CD4-positive, alpha-beta T cell treated with Interleukin-10 for 1 hour (primary cell): ENCODE data around the gene MMD2.

Experiments
- DNase-seq: peaks from one replicate; pipeline ENCODE4 v3.0.0-alpha.2; 2020

Gene MMD2

DNA sequence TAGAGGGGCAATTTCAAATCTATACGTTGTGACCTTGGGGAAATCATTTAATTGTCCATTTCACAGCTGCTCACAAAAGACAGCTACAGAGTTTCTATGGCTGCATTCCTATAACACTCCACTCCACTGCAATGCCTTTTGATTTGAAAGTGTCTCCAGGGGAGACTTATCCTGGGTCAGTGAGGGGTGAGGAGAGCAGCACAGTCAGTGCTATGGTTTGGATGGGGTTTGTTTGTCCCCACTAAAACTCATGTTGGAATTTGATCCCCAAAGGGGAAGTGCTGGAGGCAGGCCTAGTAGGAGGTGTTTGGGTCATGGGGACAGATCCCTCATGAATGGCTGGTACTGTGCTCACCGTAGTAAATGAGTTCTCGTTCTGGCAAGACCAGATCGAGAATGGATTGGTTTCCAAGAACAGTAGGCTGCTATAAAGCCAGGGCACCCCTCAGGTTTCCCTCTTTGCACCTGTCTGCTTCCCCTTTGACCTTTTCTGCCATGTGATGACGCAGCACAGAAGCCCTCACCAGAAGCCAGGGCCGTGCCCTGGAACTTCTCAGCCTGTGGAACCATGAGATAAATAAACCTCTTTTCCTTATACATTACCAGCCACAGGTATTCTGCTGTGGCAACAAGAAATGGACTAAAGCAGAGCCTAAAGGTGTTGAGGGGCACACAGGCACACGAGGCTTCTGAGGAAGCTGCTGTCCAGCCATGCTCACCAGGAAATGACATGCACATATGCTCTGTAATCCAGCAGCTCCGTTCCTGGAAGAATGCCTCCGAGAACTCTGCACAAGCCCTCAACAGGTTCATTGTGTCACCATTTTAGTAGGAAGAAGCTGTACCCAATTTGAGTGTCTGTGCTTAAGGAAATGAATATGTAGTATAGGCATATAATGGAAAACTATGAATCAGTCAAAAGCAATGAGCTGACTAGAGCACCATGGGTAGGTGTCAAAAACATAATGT, 92.2 kb downstream of the MMD2 start:
- no peak for DNase-seq

DNA sequence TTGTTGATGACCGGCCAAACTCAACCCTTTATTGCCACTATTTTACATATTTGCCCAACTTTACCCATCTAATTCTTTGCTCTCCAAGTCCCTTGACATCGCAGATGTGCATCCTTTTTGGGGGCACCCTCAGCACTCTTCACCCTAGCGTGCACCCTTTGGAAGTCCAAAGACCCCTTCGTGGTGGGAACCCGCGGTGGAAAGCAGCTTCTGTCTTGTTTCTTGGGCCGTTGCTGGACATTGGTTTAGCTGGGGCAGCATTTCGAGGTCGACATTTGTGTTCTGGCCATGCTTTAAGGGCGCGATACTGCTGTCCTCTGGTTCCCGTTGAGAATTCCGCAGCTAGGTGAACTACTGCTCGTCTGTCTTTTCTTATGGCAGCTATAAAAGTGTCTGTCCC, 96.8 kb downstream of the MMD2 start:
- DNase-seq: no peak

DNA sequence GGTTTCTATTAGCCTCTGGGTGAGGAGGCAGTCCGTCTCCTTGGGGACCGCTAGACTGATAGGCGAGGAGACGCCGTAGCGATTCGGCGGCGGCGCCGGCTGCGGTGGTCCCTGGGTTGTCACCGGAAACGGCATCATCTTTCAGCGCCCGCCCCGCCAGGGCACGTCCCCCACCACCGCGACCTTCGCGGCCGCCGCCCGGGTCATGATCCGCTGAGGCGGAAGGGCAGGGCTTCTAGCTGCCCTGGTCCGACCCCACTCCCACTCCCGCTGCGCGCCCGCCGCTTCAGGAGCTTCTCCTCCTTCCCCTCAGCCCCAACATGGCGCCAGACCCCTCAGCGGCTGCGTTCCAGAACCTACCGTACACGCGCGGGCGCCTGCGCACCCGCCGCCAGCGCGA, 97.3 kb downstream of the MMD2 start, which contains the start of gene PAPOLB:
Gene PAPOLB, minus strand, starts transcription at position 358 of the 400 bp plus-strand sequence. Its CDS starts 220 bp downstream, at position 138.
- DNase-seq: no peak

DNA sequence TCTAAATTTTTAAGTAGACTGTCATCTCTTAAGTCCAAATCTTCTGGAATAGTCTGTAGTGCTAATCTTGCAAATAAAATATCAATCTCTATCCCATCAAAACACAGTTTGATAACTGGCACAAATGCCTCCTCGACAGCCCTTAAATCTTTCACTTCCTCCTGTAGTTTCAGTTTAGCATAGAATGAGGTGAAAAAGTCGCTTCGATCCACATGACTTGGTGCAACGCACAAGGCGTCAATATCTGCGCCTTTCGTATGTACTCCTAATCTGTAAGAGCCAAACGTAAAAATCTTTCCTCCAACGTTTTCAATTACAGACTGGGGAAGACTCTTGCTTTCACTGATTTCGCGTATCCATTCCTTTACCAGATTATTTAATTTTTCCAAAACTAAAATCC, 97.8 kb downstream of the MMD2 start:
- DNase-seq: no peak

DNA sequence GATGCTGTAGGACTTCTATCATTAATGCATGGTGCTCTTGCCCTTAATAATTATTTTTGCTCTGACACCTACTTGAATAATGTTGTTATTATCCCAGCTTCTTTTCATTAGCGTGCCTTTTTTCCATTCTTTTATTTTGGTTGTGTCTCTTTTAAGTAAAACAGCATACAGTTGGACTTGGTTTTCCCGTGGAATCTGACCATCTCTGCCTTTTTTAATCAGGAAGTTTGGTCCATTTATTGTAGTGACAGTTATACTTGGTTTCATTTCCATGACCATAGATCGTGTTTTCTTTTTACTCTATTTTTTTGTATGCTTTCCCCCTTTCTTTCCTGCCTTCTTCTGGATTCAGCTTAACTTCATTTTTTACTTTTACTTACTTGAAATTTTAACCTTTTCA, 101.8 kb downstream of the MMD2 start:
- DNase-seq: no peak

DNA sequence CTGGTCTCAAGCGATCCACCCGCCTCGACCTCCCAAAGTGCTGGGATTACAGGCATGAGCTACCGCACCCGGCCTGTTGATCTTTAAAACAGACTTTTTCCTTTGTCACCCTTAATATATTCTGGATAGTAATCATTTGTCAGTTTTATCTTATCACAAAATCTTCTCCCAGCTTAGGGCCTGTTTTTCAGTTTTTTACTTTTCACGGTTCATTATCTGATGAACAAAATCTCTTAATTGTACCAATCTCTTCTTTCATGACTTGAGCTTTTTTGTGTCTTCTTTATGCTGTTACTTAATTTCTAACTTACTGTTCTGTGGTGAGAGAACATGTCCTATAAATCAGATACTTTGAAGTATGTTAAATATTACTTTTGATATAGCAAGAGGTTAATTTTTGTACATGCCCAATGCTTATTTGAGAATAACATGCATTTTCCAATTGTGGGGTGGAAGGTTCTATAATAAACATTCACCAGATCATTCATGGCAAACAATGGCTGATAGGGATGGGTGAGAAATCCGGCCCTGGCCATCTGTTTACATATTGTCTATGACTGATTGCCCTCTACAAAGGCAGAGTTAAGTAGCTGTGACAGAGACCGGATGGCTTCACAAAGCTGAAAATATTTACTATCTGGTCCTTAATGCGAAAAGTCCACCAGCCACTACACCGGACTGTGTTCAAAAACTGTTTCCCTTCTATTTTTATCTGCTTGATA, 102.5 kb downstream of the MMD2 start:
- DNase-seq: no peak
